ENCODE measurements around the gene SCGB3A1. TPM values are rescaled to one million over a fixed set of nuclear protein-coding genes. Genes with fewer than 3 reads are reported as not detected.

The SCGB3A1 gene
- total RNA-seq, 4 donors from 2014 or later, result not detected

DNA sequence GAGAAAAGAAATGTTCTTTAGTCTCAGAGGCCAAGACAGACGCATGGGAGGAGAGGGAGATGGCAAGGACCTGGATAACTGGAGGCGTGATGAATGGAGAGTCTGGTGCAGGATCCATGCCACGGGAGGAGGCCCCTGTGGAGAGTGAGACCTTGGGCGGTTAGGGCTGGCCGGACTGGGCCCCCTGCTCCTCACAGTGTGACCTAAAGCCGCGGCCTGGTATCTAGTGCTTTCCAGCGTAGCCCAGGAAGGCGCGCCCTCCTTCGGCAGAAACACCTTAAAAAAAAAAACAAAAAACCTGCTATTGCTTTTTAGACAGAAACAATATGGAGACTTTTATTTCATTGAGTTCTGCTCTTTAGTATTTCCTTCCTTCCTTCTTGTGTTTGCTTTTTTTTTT lies 33.1 kb downstream of the SCGB3A1 start:
- intact Hi-C loops (cut with DNase I; ENCODE audit: low total_unique reads) (no loop called here), in situ Hi-C loops (cut with MboI; ENCODE audit: low sequenced_read_pairs in 4 of 4) (no loop called here)
- Histone ChIP-seq H3K27me3 (no peaks in the 10 kb centered on the region), H3K27ac (no peak overlapping the region), H3K36me3 (no peaks in the 10 kb centered on the region), H3K9me3 (no peaks in the 10 kb centered on the region), H3K4me1 (no peaks in the 10 kb centered on the region), H3K4me3 (no peak overlapping the region)
- no peak for ATAC-seq
- TF ChIP-seq, protein P1, sequence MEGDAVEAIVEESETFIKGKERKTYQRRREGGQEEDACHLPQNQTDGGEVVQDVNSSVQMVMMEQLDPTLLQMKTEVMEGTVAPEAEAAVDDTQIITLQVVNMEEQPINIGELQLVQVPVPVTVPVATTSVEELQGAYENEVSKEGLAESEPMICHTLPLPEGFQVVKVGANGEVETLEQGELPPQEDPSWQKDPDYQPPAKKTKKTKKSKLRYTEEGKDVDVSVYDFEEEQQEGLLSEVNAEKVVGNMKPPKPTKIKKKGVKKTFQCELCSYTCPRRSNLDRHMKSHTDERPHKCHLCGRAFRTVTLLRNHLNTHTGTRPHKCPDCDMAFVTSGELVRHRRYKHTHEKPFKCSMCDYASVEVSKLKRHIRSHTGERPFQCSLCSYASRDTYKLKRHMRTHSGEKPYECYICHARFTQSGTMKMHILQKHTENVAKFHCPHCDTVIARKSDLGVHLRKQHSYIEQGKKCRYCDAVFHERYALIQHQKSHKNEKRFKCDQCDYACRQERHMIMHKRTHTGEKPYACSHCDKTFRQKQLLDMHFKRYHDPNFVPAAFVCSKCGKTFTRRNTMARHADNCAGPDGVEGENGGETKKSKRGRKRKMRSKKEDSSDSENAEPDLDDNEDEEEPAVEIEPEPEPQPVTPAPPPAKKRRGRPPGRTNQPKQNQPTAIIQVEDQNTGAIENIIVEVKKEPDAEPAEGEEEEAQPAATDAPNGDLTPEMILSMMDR (IDR thresholded peaks at IDR 0.05 in 4 of 5, conservative IDR thresholded peaks at IDR 0.05 in 1 of 5), result no peak
- no peak for TF ChIP-seq POLR2A (IDR thresholded peaks at IDR 0.05)
- DNase-seq, result no peak

DNA sequence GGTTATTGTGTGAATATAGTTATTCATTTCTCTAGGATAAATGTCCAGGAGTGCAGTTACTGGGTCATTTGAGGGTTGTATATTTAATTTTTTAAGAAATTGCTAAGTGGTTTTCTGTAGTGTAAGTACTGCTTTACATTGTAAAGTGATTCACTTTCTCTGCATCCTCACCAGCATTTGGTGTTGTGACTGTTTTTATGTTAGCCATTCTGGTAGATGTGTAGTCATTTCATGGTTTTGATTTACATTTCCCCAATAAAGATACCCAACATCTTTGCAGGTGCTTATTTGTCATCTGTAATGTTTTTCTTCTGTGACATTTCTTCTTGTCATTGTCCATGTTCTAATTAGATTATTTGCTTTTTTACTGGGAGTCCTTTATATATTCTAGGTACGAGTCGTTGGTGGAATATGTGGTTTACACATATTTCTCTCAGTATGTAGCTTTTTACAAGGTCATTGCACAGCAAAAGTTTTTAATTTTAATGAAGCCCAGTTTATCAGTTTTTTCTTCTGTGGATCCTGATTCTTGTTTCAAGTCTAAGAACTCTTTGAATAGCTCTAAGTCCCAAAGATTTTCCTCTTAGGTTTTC lies 34.0 kb downstream of the SCGB3A1 start:
- intact Hi-C loops (cut with DNase I; ENCODE audit: low total_unique reads) (no loop called here), in situ Hi-C loops (cut with MboI; ENCODE audit: low sequenced_read_pairs in 4 of 4) (no loop called here)
- Histone ChIP-seq H3K36me3 (no peaks in the 10 kb centered on the region), H3K27ac (no peak overlapping the region), H3K4me3 (no peak overlapping the region), H3K27me3 (no peaks in the 10 kb centered on the region), H3K9me3 (no peaks in the 10 kb centered on the region), H3K4me1 (no peaks in the 10 kb centered on the region)
- TF ChIP-seq, protein P1 (IDR thresholded peaks at IDR 0.05 in 4 of 5, conservative IDR thresholded peaks at IDR 0.05 in 1 of 5), result no peak
- no peak for TF ChIP-seq POLR2A (IDR thresholded peaks at IDR 0.05)
- no peak for DNase-seq
- ATAC-seq, result no peak

DNA sequence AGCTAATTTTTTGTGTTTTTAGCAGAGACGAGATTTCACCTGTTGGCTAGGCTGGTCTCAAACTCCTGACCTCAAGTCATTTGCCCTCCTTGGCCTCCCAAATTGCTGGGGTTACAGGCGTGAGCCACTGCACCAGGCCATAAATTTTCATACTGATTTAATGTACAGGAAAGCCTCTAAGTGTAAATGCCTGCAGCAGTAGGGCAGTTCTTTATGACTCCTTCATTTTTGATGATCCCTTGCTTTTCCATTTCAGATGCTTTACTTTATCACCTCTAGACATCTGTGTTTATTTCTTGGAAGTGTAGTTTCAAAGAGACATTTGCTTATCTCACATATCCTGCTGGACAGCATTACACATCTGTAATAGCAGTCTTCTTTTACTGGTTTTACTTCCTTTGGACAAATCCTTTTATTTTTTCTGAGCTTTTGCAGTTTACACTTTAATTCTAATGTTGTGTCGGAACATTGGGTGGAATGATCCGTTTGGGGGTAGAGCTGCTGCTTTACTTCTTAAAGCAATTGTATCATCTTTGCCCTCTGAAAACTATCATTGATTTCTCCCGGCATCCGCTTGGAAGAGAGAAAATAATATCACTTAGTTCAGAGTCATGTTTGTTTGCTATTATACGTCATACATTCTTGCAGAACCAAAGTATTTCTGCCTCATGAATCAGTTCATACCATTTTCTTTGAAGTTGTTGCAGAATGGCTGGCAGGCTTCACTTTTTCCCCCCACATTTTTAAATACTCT lies 36.0 kb downstream of the SCGB3A1 start:
- Histone ChIP-seq H3K36me3 (peaks cover 0 to 12% of the 10 kb centered on the region in 2 donors), H3K4me1 (no peaks in the 10 kb centered on the region), H3K27me3 (no peaks in the 10 kb centered on the region), H3K9me3 (no peaks in the 10 kb centered on the region), H3K4me3 (no peak overlapping the region), H3K27ac (no peak overlapping the region)
- in situ Hi-C loops (cut with MboI; ENCODE audit: low sequenced_read_pairs in 4 of 4) (no loop called here), intact Hi-C loops (cut with DNase I; ENCODE audit: low total_unique reads) (no loop called here)
- ATAC-seq (no peak), DNase-seq (no peak)
- TF ChIP-seq, protein P1 (IDR thresholded peaks at IDR 0.05 in 4 of 5, conservative IDR thresholded peaks at IDR 0.05 in 1 of 5), result no peak
- TF ChIP-seq POLR2A (IDR thresholded peaks at IDR 0.05), result no peak

DNA sequence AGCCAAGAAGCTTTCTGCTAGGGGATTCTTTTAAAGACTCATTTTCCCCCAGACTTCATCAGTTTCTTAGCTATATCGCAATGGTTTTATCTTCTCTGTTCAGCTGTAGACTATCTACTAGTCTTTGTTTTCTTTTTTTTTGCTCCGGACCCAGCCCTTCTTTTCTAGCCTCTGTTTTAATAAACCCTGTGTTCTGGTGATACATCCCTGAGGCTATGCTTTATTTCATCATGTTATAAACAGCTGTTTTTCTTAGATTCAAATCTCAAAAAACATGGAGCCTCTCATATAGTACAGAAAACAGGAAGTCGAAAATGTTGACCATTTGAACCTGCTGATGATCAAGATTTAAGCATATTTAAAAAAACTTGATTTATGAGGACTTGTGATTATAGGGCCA lies 37.8 kb downstream of the SCGB3A1 start:
- ATAC-seq (no peak), DNase-seq (no peak)
- intact Hi-C loops (cut with DNase I; ENCODE audit: low total_unique reads) (no loop called here), in situ Hi-C loops (cut with MboI; ENCODE audit: low sequenced_read_pairs in 4 of 4) (no loop called here)
- Histone ChIP-seq H3K4me3 (no peak overlapping the region), H3K27me3 (no peaks in the 10 kb centered on the region), H3K27ac (no peak overlapping the region), H3K9me3 (no peaks in the 10 kb centered on the region), H3K4me1 (peaks cover 0 to 4% of the 10 kb centered on the region in 2 donors), H3K36me3 (peaks cover 0 to 17% of the 10 kb centered on the region in 2 donors)
- TF ChIP-seq, protein P1 (IDR thresholded peaks at IDR 0.05 in 4 of 5, conservative IDR thresholded peaks at IDR 0.05 in 1 of 5), result no peak
- TF ChIP-seq POLR2A (IDR thresholded peaks at IDR 0.05), result no peak
